NCI-H146 (cell line): ENCODE results near the gene CUX1.

Experiments used
- DNase-seq: peaks from one replicate; lab custom pipeline; 2025; lab: John Stamatoyannopoulos, UW

The CUX1 gene

GRCh38 chr7:101896316-101896715, 78.9 kb downstream of the CUX1 start:
- DNase-seq, result no peak

GRCh38 chr7:101896941-101897340, 79.5 kb downstream of the CUX1 start:
- no peak for DNase-seq

- no peak for DNase-seq
Measured at GRCh38 chr7:101898106-101898505, 80.7 kb downstream of the CUX1 start.

GRCh38 chr7:101899616-101900015, 82.2 kb downstream of the CUX1 start:
- no peak for DNase-seq

- no peak for DNase-seq
Measured at GRCh38 chr7:101900103-101900502, 82.7 kb downstream of the CUX1 start.

GRCh38 chr7:101901661-101902491, 84.5 kb downstream of the CUX1 start:
- DNase-seq, result no peak

- DNase-seq, result no peak
Measured at GRCh38 chr7:101902680-101903514, 85.5 kb downstream of the CUX1 start.

- DNase-seq, result no peak
Measured at GRCh38 chr7:101903515-101903868, 86.1 kb downstream of the CUX1 start.

- no peak for DNase-seq
Measured at GRCh38 chr7:101904019-101904418, 86.6 kb downstream of the CUX1 start.

- no peak for DNase-seq
Measured at GRCh38 chr7:101905203-101905865, 87.9 kb downstream of the CUX1 start.

GRCh38 chr7:101906291-101907240, 89.1 kb downstream of the CUX1 start:
- no peak for DNase-seq

- no peak for DNase-seq
Measured at GRCh38 chr7:101910991-101911799, 93.8 kb downstream of the CUX1 start.

- no peak for DNase-seq
Measured at GRCh38 chr7:101911800-101912715, 94.6 kb downstream of the CUX1 start.

GRCh38 chr7:101912716-101913110, 95.3 kb downstream of the CUX1 start:
- no peak for DNase-seq

GRCh38 chr7:101913247-101913721, 95.9 kb downstream of the CUX1 start:
- no peak for DNase-seq

GRCh38 chr7:101913851-101914250, 96.4 kb downstream of the CUX1 start:
- no peak for DNase-seq

- DNase-seq, result no peak
Measured at GRCh38 chr7:101915000-101915399, 97.6 kb downstream of the CUX1 start.

- no peak for DNase-seq
Measured at GRCh38 chr7:101916041-101916800, 98.8 kb downstream of the CUX1 start.

GRCh38 chr7:101916876-101917275, 99.5 kb downstream of the CUX1 start:
- no peak for DNase-seq
